HL-60 (cell line): Measurements from ENCODE around the gene THUMPD3.

ENCODE experiments used
- DNase-seq, 2 experiments: peaks; one replicate each; pipeline ENCODE4 v3.0.0-alpha.2; 2010 to 2020; ENCODE audit warnings: low read depth in 1 of 2, low spot score in 1 of 2
- H3K27ac ChIP-seq: fragments of 250-450 bp; sonication (Bioruptor Pico); replicated peaks from 2 replicates; pipeline ENCODE4 v1.5.1; 2020; ENCODE audit warnings: mild to moderate bottlenecking, moderate library complexity
- H3K27me3 ChIP-seq: fragments of 250-450 bp; sonication (Bioruptor Pico); 2 replicates; pipeline ENCODE4 v1.5.1; 2021; ENCODE audit warnings: mild to moderate bottlenecking, moderate library complexity; ENCODE audit not compliant: insufficient read depth, poor library complexity, severe bottlenecking
- H3K4me3 ChIP-seq: replicated peaks from 2 replicates; pipeline ENCODE4 v1.5.1; 2011; ENCODE audit warnings: mild to moderate bottlenecking, control low read depth, low read length; ENCODE audit not compliant: insufficient read depth
- GABPA ChIP-seq: IDR thresholded peaks from 2 replicates; pipeline ENCODE4 v1.6.1; 2012; ENCODE audit warnings: low read depth
- POLR2AphosphoS5 ChIP-seq: IDR thresholded peaks from 2 replicates; pipeline ENCODE4 v1.6.1; 2012; ENCODE audit warnings: low read depth
- SPI1 ChIP-seq: IDR thresholded peaks from 2 replicates; pipeline ENCODE4 v1.6.1; 2012; ENCODE audit warnings: low read depth, mild to moderate bottlenecking, borderline replicate concordance
- long read RNA-seq: library from polyadenylated mRNA; unstranded; transcript quantifications from one replicate; pipeline ENCODE4 v2.0.0, GENCODE V29; 2020
- TF ChIP-seq, protein P1 (sequence below): IDR thresholded peaks from one replicate; pipeline ENCODE4 v1.5.1; 2011; ENCODE audit warnings: low read length, control low read depth, inconsistent platforms; ENCODE audit not compliant: insufficient read depth
- TF ChIP-seq, protein P2 (sequence below): IDR thresholded peaks from 2 replicates; pipeline ENCODE4 v1.6.1; 2012; ENCODE audit warnings: low read depth; ENCODE audit not compliant: insufficient replicate concordance

The THUMPD3 gene, protein sequence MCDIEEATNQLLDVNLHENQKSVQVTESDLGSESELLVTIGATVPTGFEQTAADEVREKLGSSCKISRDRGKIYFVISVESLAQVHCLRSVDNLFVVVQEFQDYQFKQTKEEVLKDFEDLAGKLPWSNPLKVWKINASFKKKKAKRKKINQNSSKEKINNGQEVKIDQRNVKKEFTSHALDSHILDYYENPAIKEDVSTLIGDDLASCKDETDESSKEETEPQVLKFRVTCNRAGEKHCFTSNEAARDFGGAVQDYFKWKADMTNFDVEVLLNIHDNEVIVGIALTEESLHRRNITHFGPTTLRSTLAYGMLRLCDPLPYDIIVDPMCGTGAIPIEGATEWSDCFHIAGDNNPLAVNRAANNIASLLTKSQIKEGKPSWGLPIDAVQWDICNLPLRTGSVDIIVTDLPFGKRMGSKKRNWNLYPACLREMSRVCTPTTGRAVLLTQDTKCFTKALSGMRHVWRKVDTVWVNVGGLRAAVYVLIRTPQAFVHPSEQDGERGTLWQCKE
- long read RNA-seq, transcript THUMPD3-206 (10 exons, 2,877 nt), result major isoform, 33 of 99 reads
- long read RNA-seq, transcript THUMPD3-201 (10 exons, 3,961 nt), result minor isoform, 24 of 99 reads
- long read RNA-seq, partial matches to known transcripts, result 8 of 99 reads
- long read RNA-seq, other reads (novel, unspliced or antisense), result 29 of 99 reads

DNA sequence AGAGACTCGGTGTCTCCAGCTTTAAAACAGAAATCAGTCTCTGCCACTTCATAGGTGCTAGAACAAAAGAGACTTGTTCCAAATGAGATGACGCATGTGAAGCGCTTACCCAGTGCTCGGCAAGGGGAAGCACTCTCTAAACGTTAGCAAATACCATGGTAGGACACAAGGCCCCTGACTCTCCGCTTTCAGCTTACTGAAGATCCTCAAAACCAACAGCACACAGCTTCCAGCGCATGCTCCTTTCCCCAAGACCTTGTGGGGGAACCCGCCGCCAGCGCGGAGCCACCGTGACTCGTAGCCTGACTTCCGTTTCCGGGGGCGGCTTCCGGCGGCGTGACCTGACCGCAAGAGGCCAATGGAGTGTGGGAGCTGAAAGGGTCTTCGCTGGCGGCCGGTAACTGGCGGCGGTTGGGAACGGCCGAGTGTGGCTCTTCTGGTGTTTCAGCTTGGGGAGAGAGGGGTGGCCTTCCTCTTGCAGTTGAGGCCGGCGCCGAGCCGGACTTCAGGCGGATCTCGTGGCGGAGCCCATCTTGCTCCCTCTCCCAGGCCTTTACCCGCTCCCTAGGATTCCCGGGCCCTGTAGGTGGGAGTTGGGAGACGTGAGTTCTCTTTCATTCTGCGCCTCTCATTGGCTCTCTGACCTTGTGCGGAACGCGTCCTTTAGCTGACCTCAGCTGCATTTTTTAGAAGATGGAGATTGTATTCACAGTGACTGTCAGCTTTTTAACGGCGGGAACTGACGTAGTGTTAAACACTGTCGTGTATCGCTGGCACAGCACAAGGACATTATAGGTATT lies at the start of gene THUMPD3:
TSS of gene THUMPD3 (plus strand) at position 324 of the 800 bp plus-strand sequence. CDS start 2,015 bp downstream, outside the sequence.
- peak; percentile 92 to 96 for DNase-seq
- TF ChIP-seq, protein P1, sequence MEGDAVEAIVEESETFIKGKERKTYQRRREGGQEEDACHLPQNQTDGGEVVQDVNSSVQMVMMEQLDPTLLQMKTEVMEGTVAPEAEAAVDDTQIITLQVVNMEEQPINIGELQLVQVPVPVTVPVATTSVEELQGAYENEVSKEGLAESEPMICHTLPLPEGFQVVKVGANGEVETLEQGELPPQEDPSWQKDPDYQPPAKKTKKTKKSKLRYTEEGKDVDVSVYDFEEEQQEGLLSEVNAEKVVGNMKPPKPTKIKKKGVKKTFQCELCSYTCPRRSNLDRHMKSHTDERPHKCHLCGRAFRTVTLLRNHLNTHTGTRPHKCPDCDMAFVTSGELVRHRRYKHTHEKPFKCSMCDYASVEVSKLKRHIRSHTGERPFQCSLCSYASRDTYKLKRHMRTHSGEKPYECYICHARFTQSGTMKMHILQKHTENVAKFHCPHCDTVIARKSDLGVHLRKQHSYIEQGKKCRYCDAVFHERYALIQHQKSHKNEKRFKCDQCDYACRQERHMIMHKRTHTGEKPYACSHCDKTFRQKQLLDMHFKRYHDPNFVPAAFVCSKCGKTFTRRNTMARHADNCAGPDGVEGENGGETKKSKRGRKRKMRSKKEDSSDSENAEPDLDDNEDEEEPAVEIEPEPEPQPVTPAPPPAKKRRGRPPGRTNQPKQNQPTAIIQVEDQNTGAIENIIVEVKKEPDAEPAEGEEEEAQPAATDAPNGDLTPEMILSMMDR, result no peak
- TF ChIP-seq POLR2AphosphoS5 (peak; percentile 88), SPI1 (peak; percentile 53; the same call in 1 of the 2 replicates), GABPA (peak; percentile 97)
- TF ChIP-seq, protein P2, sequence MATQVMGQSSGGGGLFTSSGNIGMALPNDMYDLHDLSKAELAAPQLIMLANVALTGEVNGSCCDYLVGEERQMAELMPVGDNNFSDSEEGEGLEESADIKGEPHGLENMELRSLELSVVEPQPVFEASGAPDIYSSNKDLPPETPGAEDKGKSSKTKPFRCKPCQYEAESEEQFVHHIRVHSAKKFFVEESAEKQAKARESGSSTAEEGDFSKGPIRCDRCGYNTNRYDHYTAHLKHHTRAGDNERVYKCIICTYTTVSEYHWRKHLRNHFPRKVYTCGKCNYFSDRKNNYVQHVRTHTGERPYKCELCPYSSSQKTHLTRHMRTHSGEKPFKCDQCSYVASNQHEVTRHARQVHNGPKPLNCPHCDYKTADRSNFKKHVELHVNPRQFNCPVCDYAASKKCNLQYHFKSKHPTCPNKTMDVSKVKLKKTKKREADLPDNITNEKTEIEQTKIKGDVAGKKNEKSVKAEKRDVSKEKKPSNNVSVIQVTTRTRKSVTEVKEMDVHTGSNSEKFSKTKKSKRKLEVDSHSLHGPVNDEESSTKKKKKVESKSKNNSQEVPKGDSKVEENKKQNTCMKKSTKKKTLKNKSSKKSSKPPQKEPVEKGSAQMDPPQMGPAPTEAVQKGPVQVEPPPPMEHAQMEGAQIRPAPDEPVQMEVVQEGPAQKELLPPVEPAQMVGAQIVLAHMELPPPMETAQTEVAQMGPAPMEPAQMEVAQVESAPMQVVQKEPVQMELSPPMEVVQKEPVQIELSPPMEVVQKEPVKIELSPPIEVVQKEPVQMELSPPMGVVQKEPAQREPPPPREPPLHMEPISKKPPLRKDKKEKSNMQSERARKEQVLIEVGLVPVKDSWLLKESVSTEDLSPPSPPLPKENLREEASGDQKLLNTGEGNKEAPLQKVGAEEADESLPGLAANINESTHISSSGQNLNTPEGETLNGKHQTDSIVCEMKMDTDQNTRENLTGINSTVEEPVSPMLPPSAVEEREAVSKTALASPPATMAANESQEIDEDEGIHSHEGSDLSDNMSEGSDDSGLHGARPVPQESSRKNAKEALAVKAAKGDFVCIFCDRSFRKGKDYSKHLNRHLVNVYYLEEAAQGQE, result peak; percentile 49

DNA sequence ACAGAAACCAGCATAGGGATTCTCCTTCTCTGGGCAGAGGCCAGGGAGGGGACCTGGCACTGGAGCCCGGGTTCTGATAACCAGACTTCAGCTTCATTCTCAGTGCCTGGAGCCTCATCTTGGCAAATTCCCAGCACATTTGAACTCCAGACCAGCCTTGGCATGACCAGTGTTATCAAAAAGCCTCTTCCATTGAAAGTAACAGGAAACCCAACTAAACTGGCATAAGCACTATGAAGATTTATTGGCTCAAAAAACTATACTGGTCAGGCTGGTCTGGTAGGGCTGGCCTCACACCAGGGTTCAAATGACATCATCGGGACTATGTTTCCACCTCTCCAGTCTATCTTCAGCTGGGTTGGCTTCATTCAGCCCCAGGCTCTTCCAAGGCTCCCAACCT lies 48.1 kb upstream of the THUMPD3 start:
- DNase-seq, result no peak
- peaks cover 3% of the 10 kb centered on the region for H3K27me3 ChIP-seq
- H3K27ac ChIP-seq, result no peak overlapping the region
- H3K4me3 ChIP-seq, result no peak overlapping the region
- TF ChIP-seq POLR2AphosphoS5 (no peak), GABPA (no peak)
- TF ChIP-seq, protein P2, result no peak
- TF ChIP-seq, protein P1, result no peak

More for the DNA sequence above, at the start of gene THUMPD3:
- H3K27ac ChIP-seq, result peak within 1 kb of the TSS; percentile 94
- H3K4me3 ChIP-seq, result peak within 1 kb of the TSS; percentile 60
- no peaks in the 10 kb centered on the region for H3K27me3 ChIP-seq

DNA sequence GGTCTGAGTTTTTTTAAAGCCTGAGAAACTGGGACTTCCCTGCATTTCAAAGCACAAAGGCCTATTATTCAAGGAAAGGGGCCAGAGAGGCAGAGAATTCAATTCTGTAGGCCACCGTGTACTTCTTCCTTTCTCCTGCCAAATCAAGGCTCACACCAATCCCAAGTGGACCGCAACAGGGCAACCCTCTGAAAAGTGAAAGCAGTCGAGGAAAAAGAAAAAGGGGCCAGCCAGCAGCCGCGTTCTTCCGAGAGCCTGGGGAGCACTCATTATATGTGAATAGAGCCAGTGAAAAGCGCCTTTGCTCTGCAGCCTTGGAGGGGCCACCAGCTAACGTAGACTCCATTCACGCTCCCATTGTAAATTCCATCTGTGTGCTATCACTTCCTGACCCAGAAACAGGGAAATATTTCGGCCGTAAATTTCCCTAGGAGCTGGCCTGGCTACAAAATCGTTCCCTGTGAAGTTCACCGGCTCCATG lies 45.9 kb upstream of the THUMPD3 start:
- Histone ChIP-seq H3K4me3 (no peak overlapping the region), H3K27me3 (peaks cover 3% of the 10 kb centered on the region), H3K27ac (no peak overlapping the region)
- TF ChIP-seq GABPA, result no peak
- TF ChIP-seq SPI1, result no peak
- no peak for TF ChIP-seq POLR2AphosphoS5
- TF ChIP-seq, protein P2, result no peak
- TF ChIP-seq, protein P1, result no peak
- DNase-seq, result no peak
